ENCODE measurements around the gene C6orf132.

Gene C6orf132

GRCh38 chr6:42104804-42105125 lies 37.7 kb downstream of the C6orf132 start:
- no peak for DNase-seq (ENCODE audit: low read depth)

GRCh38 chr6:42104095-42104803 lies 38.2 kb downstream of the C6orf132 start:
- no peak for DNase-seq (ENCODE audit: low read depth)

- no peak for DNase-seq (ENCODE audit: low read depth)
These were observed 38.7 kb downstream of the C6orf132 start for GRCh38 chr6:42103753-42104094.

GRCh38 chr6:42103216-42103615 lies 39.2 kb downstream of the C6orf132 start:
- no peak for DNase-seq (ENCODE audit: low read depth)

- no peak for DNase-seq (ENCODE audit: low read depth)
These were observed 41.2 kb downstream of the C6orf132 start for GRCh38 chr6:42101186-42101657.

GRCh38 chr6:42100029-42100901 lies 42.2 kb downstream of the C6orf132 start:
- peak; percentile 23 for DNase-seq (ENCODE audit: low read depth)

GRCh38 chr6:42099340-42100028 lies 42.9 kb downstream of the C6orf132 start:
- DNase-seq (ENCODE audit: low read depth), result peak; percentile 30

GRCh38 chr6:42095776-42096541 lies 46.5 kb downstream of the C6orf132 start:
- no peak for DNase-seq (ENCODE audit: low read depth)

GRCh38 chr6:42095094-42095493 lies 47.3 kb downstream of the C6orf132 start:
- DNase-seq (ENCODE audit: low read depth), result no peak

- DNase-seq (ENCODE audit: low read depth), result no peak
These were observed 48.7 kb downstream of the C6orf132 start for GRCh38 chr6:42093582-42094329.

- no peak for DNase-seq (ENCODE audit: low read depth)
These were observed 50.7 kb downstream of the C6orf132 start for GRCh38 chr6:42091718-42092023.

- DNase-seq (ENCODE audit: low read depth), result no peak
These were observed 51.4 kb downstream of the C6orf132 start for GRCh38 chr6:42090819-42091717.

- DNase-seq (ENCODE audit: low read depth), result no peak
These were observed 54.3 kb downstream of the C6orf132 start for GRCh38 chr6:42088101-42088591.

- DNase-seq (ENCODE audit: low read depth), result no peak
These were observed 56.1 kb downstream of the C6orf132 start for GRCh38 chr6:42086046-42087035.

GRCh38 chr6:42084889-42085288 lies 57.5 kb downstream of the C6orf132 start:
- DNase-seq (ENCODE audit: low read depth), result no peak

GRCh38 chr6:42083530-42083929 lies 58.9 kb downstream of the C6orf132 start:
- no peak for DNase-seq (ENCODE audit: low read depth)

- no peak for DNase-seq (ENCODE audit: low read depth)
These were observed 62.4 kb downstream of the C6orf132 start for GRCh38 chr6:42079941-42080464.

GRCh38 chr6:42078386-42078785 lies 64.0 kb downstream of the C6orf132 start:
- DNase-seq (ENCODE audit: low read depth), result no peak
